ENCODE measurements around the gene MSRB3.

GRCh38 chr12:65335021-65335714, 56.7 kb downstream of the MSRB3 start:
- TF ChIP-seq EZH2 (IDR thresholded peaks at IDR 0.05; ENCODE audit: low read depth, unreplicated experiment) = no peak
- TF ChIP-seq CTCF (conservative IDR thresholded peaks at IDR 0.05; ENCODE audit: low read depth in 2 of 2) = no peak
- no peak for TF ChIP-seq POLR2AphosphoS5 (IDR thresholded peaks at IDR 0.05; ENCODE audit: low read depth)
- no peak for TF ChIP-seq JUNB (IDR thresholded peaks at IDR 0.05; ENCODE audit: unreplicated experiment)
- TF ChIP-seq ZNF114 (CRISPR knock-in tag; IDR thresholded peaks at IDR 0.05) = no peak
- no peak for TF ChIP-seq REST (IDR thresholded peaks at IDR 0.05; ENCODE audit: unreplicated experiment)
- TF ChIP-seq EZH2phosphoT487 (IDR thresholded peaks at IDR 0.05; ENCODE audit: unreplicated experiment) = no peak
